K562 (cell line): ENCODE results near the gene PLCD1. TPM values are rescaled to one million over a fixed set of nuclear protein-coding genes. Genes with fewer than 3 reads are reported as not detected.
A peak's percentile ranks its signal among the peaks of the same experiment; 100 is the strongest.

Experiments
- RFX7 ChIP-seq: fragments of 250-450 bp; sonication (Bioruptor Pico); IDR thresholded peaks from 2 replicates; pipeline ENCODE4 v1.5.1; 2021; ENCODE audit warnings: mild to moderate bottlenecking
- SMC3 ChIP-seq: conservative IDR thresholded peaks from 2 replicates; pipeline ENCODE4 v1.6.1; 2011; ENCODE audit warnings: low read depth, low read length, improper control_type of control experiment; ENCODE audit not compliant: insufficient read depth
- ZFP36 ChIP-seq: fragments of 150-350 bp; IDR thresholded peaks from 2 replicates; pipeline ENCODE4 v1.6.1; 2018; ENCODE audit warnings: low read length, low read depth; ENCODE audit not compliant: partially characterized antibody
- ZNF507 ChIP-seq: conservative IDR thresholded peaks from 2 replicates; pipeline ENCODE4 v1.6.1; 2017; ENCODE audit warnings: missing genetic modification characterization, missing compliant biosample characterization
- polyA plus RNA-seq, 8 experiments: library from polyadenylated mRNA; depleted of rRNA in 4 of 8; stranded (reverse) in 5 of 8; unstranded in 3 of 8; fragments of >200 nt; fragmentation: Nextera tagmentation in 2 of 8; fragmentation: Illumina TruSeq in 1 of 8; extraction: Ambion mirVana in 2 of 8; extraction: Trizol in 1 of 8; gene quantifications; 2 replicates each; pipeline versions ENCODE4 v1.2.1 to v1.2.3, GENCODE V29; 2011 to 2014; ENCODE audit warnings: inconsistent platforms in 1 of 8, missing spikeins in 1 of 8
- total RNA-seq, 7 experiments: library from RNA; depleted of rRNA in 6 of 7; stranded (reverse); fragments of >200 nt in 6 of 7; fragmentation: Illumina TruSeq in 2 of 7; extraction: Trizol in 2 of 7; gene quantifications; 2 replicates each; pipeline versions ENCODE4 v1.2.1 to v1.2.3, GENCODE V29; 2011 to 2021; ENCODE audit warnings: low replicate concordance in 1 of 7
- TF ChIP-seq, protein P1 (sequence below), 2 experiments: fragments of 450-650 bp; formaldehyde crosslinking in 1 of 2; IDR thresholded peaks; 2 replicates each; pipeline versions ENCODE4 v1.4.0 to v1.6.1; 2014 to 2020; ENCODE audit warnings: mild to moderate bottlenecking in 2 of 2, borderline replicate concordance in 1 of 2, low read depth in 1 of 2
- TF ChIP-seq, protein P2 (sequence below): fragments of 450-650 bp; IDR thresholded peaks from 2 replicates; pipeline ENCODE4 v1.6.1; 2016; ENCODE audit warnings: mild to moderate bottlenecking, moderate library complexity

The PLCD1 gene
- total and polyA plus RNA-seq, 9 of the 15 experiments (the other 6 are each of a cell fraction or from before 2014, with no cell fraction given) = 5.4 to 209 (median 116) TPM

DNA sequence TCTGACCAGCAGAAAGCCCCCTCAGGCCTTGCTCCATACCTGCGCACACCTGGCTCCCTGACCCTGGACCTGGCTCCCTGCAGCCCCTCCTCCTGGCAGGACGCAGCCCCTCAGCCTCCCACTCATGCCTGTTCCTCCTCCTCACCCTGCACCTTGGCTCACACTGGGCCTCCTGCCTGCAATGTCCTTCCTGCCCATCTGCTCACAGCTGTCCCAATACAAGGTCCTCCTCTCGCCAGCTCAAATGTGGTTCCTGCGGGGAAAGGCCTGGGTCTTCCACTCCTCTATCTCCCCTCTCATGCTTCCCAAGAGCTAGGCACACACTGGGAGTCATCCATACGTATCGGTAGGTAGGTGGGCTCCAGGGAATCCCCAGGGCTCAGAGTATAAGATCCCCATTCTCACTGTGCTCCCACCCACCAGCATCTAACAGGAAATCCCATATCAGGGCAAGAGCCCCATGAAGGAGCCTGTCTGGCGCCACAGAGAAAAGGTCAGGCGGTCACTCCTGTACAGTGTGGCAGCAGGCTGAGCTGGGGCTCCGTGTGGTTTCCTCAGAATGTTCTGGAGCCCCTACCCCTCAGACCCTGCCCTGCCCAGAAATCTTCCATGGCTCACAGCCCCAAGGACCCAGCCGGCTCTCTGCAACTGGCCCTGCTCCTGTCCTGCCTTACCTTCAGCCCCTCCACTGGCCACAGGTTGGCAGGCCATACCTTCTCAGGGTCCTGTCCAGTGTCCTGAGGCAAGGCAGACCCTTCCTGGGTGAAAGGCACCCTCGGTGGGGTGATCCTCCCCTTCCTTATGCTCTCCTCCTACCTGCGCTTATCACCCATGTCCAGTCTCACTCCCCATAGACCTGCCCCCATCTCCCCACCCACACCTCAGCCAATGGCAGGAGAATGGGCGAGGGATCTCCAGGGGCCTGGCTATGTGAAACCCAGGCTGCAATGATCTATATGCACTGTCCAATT lies 10.9 kb downstream of the PLCD1 start (continued):
- TF ChIP-seq, protein P1, sequence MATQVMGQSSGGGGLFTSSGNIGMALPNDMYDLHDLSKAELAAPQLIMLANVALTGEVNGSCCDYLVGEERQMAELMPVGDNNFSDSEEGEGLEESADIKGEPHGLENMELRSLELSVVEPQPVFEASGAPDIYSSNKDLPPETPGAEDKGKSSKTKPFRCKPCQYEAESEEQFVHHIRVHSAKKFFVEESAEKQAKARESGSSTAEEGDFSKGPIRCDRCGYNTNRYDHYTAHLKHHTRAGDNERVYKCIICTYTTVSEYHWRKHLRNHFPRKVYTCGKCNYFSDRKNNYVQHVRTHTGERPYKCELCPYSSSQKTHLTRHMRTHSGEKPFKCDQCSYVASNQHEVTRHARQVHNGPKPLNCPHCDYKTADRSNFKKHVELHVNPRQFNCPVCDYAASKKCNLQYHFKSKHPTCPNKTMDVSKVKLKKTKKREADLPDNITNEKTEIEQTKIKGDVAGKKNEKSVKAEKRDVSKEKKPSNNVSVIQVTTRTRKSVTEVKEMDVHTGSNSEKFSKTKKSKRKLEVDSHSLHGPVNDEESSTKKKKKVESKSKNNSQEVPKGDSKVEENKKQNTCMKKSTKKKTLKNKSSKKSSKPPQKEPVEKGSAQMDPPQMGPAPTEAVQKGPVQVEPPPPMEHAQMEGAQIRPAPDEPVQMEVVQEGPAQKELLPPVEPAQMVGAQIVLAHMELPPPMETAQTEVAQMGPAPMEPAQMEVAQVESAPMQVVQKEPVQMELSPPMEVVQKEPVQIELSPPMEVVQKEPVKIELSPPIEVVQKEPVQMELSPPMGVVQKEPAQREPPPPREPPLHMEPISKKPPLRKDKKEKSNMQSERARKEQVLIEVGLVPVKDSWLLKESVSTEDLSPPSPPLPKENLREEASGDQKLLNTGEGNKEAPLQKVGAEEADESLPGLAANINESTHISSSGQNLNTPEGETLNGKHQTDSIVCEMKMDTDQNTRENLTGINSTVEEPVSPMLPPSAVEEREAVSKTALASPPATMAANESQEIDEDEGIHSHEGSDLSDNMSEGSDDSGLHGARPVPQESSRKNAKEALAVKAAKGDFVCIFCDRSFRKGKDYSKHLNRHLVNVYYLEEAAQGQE (IDR thresholded peaks at IDR 0.05; ENCODE audit: borderline replicate concordance) = peak; percentile 42; the same call in 1 of the 2 replicates
- TF ChIP-seq, protein P1 (CRISPR knock-in tag; IDR thresholded peaks at IDR 0.05; ENCODE audit: low read depth) = no peak
- no peak for TF ChIP-seq SMC3
- no peak for TF ChIP-seq ZFP36
- TF ChIP-seq, protein P2, sequence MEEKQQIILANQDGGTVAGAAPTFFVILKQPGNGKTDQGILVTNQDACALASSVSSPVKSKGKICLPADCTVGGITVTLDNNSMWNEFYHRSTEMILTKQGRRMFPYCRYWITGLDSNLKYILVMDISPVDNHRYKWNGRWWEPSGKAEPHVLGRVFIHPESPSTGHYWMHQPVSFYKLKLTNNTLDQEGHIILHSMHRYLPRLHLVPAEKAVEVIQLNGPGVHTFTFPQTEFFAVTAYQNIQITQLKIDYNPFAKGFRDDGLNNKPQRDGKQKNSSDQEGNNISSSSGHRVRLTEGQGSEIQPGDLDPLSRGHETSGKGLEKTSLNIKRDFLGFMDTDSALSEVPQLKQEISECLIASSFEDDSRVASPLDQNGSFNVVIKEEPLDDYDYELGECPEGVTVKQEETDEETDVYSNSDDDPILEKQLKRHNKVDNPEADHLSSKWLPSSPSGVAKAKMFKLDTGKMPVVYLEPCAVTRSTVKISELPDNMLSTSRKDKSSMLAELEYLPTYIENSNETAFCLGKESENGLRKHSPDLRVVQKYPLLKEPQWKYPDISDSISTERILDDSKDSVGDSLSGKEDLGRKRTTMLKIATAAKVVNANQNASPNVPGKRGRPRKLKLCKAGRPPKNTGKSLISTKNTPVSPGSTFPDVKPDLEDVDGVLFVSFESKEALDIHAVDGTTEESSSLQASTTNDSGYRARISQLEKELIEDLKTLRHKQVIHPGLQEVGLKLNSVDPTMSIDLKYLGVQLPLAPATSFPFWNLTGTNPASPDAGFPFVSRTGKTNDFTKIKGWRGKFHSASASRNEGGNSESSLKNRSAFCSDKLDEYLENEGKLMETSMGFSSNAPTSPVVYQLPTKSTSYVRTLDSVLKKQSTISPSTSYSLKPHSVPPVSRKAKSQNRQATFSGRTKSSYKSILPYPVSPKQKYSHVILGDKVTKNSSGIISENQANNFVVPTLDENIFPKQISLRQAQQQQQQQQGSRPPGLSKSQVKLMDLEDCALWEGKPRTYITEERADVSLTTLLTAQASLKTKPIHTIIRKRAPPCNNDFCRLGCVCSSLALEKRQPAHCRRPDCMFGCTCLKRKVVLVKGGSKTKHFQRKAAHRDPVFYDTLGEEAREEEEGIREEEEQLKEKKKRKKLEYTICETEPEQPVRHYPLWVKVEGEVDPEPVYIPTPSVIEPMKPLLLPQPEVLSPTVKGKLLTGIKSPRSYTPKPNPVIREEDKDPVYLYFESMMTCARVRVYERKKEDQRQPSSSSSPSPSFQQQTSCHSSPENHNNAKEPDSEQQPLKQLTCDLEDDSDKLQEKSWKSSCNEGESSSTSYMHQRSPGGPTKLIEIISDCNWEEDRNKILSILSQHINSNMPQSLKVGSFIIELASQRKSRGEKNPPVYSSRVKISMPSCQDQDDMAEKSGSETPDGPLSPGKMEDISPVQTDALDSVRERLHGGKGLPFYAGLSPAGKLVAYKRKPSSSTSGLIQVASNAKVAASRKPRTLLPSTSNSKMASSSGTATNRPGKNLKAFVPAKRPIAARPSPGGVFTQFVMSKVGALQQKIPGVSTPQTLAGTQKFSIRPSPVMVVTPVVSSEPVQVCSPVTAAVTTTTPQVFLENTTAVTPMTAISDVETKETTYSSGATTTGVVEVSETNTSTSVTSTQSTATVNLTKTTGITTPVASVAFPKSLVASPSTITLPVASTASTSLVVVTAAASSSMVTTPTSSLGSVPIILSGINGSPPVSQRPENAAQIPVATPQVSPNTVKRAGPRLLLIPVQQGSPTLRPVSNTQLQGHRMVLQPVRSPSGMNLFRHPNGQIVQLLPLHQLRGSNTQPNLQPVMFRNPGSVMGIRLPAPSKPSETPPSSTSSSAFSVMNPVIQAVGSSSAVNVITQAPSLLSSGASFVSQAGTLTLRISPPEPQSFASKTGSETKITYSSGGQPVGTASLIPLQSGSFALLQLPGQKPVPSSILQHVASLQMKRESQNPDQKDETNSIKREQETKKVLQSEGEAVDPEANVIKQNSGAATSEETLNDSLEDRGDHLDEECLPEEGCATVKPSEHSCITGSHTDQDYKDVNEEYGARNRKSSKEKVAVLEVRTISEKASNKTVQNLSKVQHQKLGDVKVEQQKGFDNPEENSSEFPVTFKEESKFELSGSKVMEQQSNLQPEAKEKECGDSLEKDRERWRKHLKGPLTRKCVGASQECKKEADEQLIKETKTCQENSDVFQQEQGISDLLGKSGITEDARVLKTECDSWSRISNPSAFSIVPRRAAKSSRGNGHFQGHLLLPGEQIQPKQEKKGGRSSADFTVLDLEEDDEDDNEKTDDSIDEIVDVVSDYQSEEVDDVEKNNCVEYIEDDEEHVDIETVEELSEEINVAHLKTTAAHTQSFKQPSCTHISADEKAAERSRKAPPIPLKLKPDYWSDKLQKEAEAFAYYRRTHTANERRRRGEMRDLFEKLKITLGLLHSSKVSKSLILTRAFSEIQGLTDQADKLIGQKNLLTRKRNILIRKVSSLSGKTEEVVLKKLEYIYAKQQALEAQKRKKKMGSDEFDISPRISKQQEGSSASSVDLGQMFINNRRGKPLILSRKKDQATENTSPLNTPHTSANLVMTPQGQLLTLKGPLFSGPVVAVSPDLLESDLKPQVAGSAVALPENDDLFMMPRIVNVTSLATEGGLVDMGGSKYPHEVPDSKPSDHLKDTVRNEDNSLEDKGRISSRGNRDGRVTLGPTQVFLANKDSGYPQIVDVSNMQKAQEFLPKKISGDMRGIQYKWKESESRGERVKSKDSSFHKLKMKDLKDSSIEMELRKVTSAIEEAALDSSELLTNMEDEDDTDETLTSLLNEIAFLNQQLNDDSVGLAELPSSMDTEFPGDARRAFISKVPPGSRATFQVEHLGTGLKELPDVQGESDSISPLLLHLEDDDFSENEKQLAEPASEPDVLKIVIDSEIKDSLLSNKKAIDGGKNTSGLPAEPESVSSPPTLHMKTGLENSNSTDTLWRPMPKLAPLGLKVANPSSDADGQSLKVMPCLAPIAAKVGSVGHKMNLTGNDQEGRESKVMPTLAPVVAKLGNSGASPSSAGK = no peak
- no peak for TF ChIP-seq RFX7 (CRISPR knock-in tag)
- TF ChIP-seq ZNF507 (tag) = no peak
